ENCODE results near the gene TMCO6. TPM values are rescaled to one million over a fixed set of nuclear protein-coding genes. Genes with fewer than 3 reads are reported as not detected.

Gene TMCO6
- total and polyA plus RNA-seq, 2 of the 4 experiments (the other 2 are of a cell fraction), result 6.6 to 10.6 TPM

DNA sequence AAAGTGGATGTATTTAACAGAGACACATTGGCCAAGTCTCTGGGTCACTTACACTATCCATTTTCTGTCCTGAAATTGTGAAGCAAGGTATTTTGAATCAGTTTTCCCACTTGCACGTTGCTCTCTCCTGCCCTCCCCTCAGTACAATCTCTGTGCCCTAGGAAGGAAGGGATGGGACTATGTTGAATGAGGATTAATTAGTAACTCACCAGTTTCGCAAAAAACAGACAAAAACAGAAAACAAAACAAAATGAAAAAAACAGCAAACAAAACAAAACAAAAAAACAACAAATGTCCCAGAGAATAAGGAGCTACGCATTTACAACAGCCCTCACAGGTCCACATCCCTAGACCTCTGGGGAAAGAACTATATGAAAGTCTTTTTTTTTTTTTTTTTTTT lies 5.1 kb upstream of the TMCO6 start:
- no TSS peak for BruUV-seq (replicated peaks)
- Histone ChIP-seq H3K18ac (ENCODE audit: low read depth, low read length) (no peak overlapping the region), H2BK5ac (ENCODE audit: low read depth, low read length, poor library complexity, severe bottlenecking) (no peak overlapping the region), H3K4ac (ENCODE audit: low read depth, low read length) (no peak overlapping the region), H2AK5ac (ENCODE audit: low read depth, low read length) (no peak overlapping the region), H3K14ac (replicated peaks; ENCODE audit: low read depth, low read length) (no peak overlapping the region), H3K9me3 (ENCODE audit: control insufficient read depth, insufficient read depth, low read length) (no peaks in the 10 kb centered on the region), H3K27me3 (ENCODE audit: control insufficient read depth, insufficient read depth, low read length) (peaks cover 16% of the 10 kb centered on the region), H3K4me1 (ENCODE audit: control insufficient read depth, insufficient read depth, low read length) (peaks cover 5% of the 10 kb centered on the region; the same call in 1 of the 2 replicates), H2AK9ac (replicated peaks; ENCODE audit: low read depth, low read length, poor library complexity) (no peak overlapping the region), H2AFZ (replicated peaks; ENCODE audit: low read length, poor library complexity) (no peak overlapping the region), H3K4me2 (ENCODE audit: low read depth, low read length) (no peak overlapping the region), H3K9ac (ENCODE audit: low read depth, low read length) (no peak overlapping the region), H3K4me3 (ENCODE audit: insufficient read depth, low read depth, low read length) (no peak overlapping the region), H3K79me1 (ENCODE audit: low read depth in 1 of 2, low read length in 2 of 2) (no peaks in the 10 kb centered on the region), H3K9me1 (ENCODE audit: insufficient read depth, low read length) (no peaks in the 10 kb centered on the region), H3K56ac (ENCODE audit: extremely low read depth, insufficient read depth, low read length) (no peak overlapping the region), H2BK120ac (ENCODE audit: low read depth, low read length) (no peak overlapping the region), H2BK20ac (ENCODE audit: low read depth, low read length) (no peak overlapping the region), H4K20me1 (ENCODE audit: insufficient read depth, low read length) (no peaks in the 10 kb centered on the region), H2BK15ac (ENCODE audit: low read depth, low read length) (no peak overlapping the region), H3K27ac (ENCODE audit: insufficient read depth, low read length) (no peak overlapping the region), H3K36me3 (ENCODE audit: control insufficient read depth, insufficient read depth, low read length) (no peaks in the 10 kb centered on the region), H4K91ac (ENCODE audit: insufficient read depth, low read depth, low read length) (no peak overlapping the region), H4K5ac (ENCODE audit: low read depth, low read length) (no peak overlapping the region), H4K8ac (ENCODE audit: low read depth in 2 of 2, low read length in 2 of 2) (no peak overlapping the region), H3K23ac (ENCODE audit: low read depth, low read length) (no peak overlapping the region)
- CTCF ChIA-PET, result interaction anchor here (0.8 to 1.0 kb wide), 2 partner anchors 64 to 77 kb away, joined by 3 read pairs; partner anchors contain the start of gene SRA1
- no peak for TF ChIP-seq NFE2L2 (IDR thresholded peaks at IDR 0.05; ENCODE audit: low read depth, low read length)
- TF ChIP-seq CEBPB (IDR thresholded peaks at IDR 0.05; ENCODE audit: low read depth, low read length), result no peak
- no peak for TF ChIP-seq SMC3 (IDR thresholded peaks at IDR 0.05; ENCODE audit: low read depth, low read length)
- no peak for DNase-seq
- POLR2A ChIA-PET (ENCODE audit: unreplicated experiment), result no interaction called here
- no CpG with 5 or more reads among the region's 3 CpGs for WGBS, 2 experiments (ENCODE audit: extremely low coverage in 2 of 2, insufficient read length in 1 of 2)
- intact Hi-C loops (cut with micrococcal nuclease) (loop anchor here (2.0 to 10.0 kb wide), 2 partner anchors 261 to 389 kb away; no protein-coding TSS in a partner anchor), in situ Hi-C loops (cut with MboI; ENCODE audit: low sequenced_read_pairs) (no loop called here), dilution Hi-C loops (cut with HindIII; ENCODE audit: low sequenced_read_pairs, unreplicated experiment) (no loop called here)
- no peak for ATAC-seq (ENCODE audit: low read depth)

Measured in IMR-90 (cell line).